Fibroblast of mammary gland (primary cell): ENCODE measurements around the gene PTPN21.
A peak's percentile ranks its signal among the peaks of the same experiment; 100 is the strongest.

Experiments used
- DNase-seq: peaks from one replicate; pipeline ENCODE4 v3.0.0-alpha.2; 2010; ENCODE audit warnings: low read depth
- H3K4me3 ChIP-seq: 2 replicates; pipeline ENCODE4 v1.5.1; 2011; ENCODE audit warnings: low read depth, mild to moderate bottlenecking, low read length, moderate library complexity; ENCODE audit not compliant: control insufficient read depth
- TF ChIP-seq, protein P1 (sequence below): conservative IDR thresholded peaks from 2 replicates; pipeline ENCODE4 v1.5.1; 2011; ENCODE audit warnings: low read depth, low read length, inconsistent platforms; ENCODE audit not compliant: control insufficient read depth, insufficient read depth

The PTPN21 gene

DNA sequence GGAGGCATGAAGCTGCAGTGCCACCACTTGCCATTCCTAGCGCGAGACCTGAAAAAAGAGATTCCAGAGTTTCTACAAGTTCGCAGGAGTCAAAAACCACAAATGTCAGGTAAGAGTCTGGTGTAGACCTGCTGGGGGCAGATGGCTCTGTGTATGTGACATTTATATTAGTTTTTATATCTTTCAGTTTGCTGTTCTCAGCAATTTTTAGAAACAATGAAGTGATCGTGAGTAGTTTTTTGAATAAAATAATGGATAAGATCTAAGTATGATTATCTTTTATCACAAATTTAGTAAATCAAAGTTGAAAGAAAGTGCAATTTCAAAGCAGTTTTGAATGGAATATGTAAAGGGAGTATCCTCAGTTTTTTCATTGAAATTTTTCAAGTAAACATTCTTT lies 17.3 kb upstream of the PTPN21 start:
- DNase-seq, result no peak
- H3K4me3 ChIP-seq, result no peak overlapping the region
- TF ChIP-seq, protein P1, sequence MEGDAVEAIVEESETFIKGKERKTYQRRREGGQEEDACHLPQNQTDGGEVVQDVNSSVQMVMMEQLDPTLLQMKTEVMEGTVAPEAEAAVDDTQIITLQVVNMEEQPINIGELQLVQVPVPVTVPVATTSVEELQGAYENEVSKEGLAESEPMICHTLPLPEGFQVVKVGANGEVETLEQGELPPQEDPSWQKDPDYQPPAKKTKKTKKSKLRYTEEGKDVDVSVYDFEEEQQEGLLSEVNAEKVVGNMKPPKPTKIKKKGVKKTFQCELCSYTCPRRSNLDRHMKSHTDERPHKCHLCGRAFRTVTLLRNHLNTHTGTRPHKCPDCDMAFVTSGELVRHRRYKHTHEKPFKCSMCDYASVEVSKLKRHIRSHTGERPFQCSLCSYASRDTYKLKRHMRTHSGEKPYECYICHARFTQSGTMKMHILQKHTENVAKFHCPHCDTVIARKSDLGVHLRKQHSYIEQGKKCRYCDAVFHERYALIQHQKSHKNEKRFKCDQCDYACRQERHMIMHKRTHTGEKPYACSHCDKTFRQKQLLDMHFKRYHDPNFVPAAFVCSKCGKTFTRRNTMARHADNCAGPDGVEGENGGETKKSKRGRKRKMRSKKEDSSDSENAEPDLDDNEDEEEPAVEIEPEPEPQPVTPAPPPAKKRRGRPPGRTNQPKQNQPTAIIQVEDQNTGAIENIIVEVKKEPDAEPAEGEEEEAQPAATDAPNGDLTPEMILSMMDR, result no peak

DNA sequence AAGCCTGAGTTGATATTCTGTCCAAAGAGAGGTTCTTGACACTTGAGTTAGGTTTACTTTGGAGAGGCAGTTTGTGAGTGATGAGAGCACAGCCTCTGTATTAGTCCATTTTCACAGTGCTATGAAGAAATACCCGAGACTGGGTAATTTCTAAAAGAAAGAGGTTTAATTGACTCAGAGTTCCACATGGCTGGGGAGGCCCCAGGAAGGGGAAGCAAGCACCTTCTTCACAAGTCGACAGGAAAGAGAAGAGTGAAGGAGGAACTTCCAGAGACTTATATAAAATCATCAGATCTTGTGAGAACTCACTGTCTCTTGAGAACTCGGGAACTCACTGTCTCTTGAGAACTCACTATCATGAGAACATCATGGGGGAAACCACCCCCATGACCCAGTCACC lies 13.4 kb upstream of the PTPN21 start:
- no peak for DNase-seq
- H3K4me3 ChIP-seq, result no peak overlapping the region
- TF ChIP-seq, protein P1, result no peak

DNA sequence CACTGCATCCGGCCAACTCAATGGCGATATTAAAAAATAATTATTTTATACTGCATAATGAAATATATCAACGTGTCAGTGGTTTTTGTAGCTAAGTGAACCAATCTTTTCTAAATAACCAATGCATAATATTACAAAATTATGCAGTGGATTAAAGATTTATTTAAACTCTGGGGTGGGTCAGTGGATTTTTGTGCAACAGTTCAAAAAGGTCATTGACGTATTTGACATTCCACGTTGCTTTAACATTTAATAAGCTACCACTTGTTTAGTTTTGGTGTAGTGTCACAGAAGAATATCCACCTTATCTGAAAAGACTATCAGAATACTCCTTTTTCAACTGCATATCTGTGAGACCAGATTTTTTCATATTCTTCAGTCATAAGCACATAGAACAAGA lies 10.6 kb upstream of the PTPN21 start:
- TF ChIP-seq, protein P1, result no peak
- no peak for DNase-seq
- no peak overlapping the region for H3K4me3 ChIP-seq

DNA sequence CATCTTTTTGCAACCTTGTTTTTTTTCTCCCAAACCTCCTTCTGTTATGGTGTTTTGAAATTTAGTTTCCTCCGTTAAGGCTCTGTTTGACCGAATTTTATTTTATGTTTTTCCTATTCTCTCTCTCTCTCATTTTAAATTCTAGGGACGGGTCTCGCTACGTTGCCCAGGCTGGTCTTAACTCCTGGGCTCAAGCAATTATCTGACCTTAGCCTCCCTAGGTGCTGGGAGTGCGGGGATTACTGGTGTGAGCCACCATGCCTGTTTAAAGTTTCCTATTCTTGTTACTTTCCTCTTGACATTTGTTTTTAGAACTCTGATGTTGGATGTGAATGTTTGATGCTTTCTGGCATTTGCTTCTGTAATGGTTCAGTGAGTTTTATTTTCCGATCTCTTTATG lies 9.0 kb upstream of the PTPN21 start:
- TF ChIP-seq, protein P1, result no peak
- DNase-seq, result no peak
- peak overlapping the region; percentile 82 for H3K4me3 ChIP-seq

DNA sequence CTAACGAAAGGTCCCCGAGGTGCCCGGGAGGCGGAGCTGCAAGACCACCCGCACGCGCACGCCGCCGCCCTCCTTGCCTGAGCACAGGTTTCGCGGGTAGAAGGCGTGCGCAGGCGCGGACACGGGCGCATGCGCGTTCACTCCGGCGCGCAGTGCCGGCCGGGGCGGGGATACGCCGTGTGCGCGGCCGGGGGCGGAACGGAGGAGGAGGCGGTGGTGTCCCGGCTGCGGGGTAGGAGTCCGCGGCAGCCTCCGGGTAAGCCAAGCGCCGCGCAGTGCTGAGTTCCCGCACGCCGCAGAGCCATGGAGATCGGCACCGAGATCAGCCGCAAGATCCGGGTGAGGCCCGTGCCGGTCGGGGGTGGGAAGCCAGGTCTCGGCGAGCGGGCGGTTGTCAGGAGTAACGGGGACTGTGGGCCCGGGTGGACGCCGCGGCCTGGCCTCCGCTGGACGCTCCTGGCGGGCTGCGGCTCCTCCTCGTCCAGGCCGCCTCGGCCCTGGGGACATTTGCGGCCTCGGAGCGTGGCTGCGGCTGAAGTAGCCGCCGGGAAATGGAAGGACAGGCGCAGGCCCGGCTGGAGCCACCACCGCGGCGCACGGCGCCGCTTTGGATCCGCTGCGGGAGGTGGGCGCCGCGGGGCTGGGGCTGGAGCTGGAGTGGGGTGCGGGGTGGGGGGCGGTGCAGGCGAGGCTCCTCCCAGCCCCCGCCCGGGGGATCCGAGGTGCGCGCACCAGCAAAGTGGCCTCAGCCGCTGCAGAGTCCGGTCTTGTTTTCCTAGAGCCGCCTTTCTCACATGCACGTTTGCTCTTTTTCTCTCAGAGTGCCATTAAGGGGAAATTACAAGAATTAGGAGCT lies 8.3 kb upstream of the PTPN21 start, which contains the start of gene ZC3H14:
Gene ZC3H14, plus strand, starts transcription at position 207 of the 856 bp plus-strand sequence. Its CDS starts 97 bp downstream, at position 304.
- TF ChIP-seq, protein P1, result no peak
- DNase-seq, result peak; percentile 80
- H3K4me3 ChIP-seq, result peak within 1 kb of the TSS; percentile 82

DNA sequence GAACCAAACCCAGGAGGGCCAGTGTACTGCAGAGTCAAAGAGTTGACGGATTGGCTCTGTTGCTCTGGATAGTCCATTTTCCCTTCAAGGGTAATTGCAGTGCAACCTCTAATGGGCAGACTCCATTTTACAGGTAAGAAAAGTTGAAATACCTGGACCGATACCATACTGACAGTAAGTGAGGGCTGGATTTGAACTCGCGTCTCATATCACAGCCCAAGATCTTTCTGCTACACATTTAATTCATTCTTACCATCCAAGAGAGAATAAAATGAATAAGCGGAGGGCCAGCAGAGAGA lies 7.7 kb upstream of the PTPN21 start:
- DNase-seq, result no peak
- H3K4me3 ChIP-seq, result peak overlapping the region; percentile 82
- TF ChIP-seq, protein P1, result no peak

DNA sequence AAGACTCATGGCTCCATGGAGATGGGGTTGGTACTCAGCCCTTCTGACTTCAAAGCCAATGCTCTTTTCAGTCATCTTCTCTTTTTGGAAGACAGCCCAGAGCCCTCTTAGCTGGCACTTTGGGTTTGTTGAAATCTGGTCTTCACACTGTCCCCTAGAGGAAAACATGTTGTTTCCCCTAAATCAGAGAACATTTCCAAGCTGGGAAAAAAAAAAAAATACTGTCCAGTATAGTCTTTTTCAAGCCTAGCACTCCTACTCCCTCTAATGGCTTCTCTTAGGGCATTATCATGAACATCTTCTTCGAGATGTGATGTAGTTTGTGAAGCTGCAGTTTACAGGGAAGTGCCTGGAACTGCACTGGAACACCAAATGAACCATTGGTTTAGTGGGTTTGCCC lies 5.0 kb upstream of the PTPN21 start:
- peak; percentile 75 for DNase-seq
- TF ChIP-seq, protein P1, result peak; percentile 58
- H3K4me3 ChIP-seq, result no peak overlapping the region
